ENCODE data around the gene LPP.

The LPP gene

GRCh38 chr3:188280627-188281026 lies 126.7 kb downstream of the LPP start:
- DNase-seq: no peak

DNA sequence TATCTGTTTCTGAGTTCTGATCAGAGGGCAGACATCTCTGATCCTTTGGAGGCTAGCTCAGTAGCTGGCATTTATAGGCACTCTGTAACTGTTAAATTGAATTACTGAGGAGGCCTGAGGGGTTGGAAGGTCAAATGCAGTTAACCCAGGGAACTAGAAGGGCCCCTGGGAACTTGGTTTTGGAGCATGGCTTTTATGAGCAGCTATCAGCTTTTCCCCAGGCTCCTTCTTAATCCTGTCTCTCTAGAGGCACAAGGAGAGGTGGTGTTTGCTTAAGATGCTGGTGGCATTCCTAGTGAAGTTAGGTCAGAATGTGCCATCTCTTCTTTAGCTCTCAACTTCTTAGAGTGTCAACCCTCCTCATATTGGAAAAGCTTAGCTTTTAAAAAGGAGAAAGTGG lies 128.9 kb downstream of the LPP start:
- no peak for DNase-seq

DNA sequence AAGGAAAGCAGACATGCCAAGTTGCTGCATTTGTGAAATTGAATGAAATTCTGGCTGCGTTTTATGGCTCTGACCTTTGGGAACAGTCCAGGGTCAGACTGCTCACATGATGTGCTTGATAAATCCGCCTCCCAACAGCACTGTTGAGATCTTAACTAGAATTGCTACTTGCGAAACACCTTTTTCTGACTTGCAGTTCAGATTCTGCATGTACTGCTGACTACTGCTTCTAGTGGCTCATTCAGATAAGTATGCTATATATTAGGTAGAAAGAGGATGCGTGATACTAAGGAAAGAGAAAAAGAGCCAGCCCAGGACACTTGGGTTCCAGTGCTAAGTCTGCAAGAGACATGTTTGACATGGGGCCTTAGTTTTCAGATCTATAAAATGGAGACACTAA lies 129.4 kb downstream of the LPP start:
- no peak for DNase-seq

GRCh38 chr3:188284455-188285212 lies 130.7 kb downstream of the LPP start:
- no peak for DNase-seq

- no peak for DNase-seq
Observed at GRCh38 chr3:188286087-188286513, 132.1 kb downstream of the LPP start.

- DNase-seq: no peak
Observed at GRCh38 chr3:188287339-188287738, 133.4 kb downstream of the LPP start.

DNA sequence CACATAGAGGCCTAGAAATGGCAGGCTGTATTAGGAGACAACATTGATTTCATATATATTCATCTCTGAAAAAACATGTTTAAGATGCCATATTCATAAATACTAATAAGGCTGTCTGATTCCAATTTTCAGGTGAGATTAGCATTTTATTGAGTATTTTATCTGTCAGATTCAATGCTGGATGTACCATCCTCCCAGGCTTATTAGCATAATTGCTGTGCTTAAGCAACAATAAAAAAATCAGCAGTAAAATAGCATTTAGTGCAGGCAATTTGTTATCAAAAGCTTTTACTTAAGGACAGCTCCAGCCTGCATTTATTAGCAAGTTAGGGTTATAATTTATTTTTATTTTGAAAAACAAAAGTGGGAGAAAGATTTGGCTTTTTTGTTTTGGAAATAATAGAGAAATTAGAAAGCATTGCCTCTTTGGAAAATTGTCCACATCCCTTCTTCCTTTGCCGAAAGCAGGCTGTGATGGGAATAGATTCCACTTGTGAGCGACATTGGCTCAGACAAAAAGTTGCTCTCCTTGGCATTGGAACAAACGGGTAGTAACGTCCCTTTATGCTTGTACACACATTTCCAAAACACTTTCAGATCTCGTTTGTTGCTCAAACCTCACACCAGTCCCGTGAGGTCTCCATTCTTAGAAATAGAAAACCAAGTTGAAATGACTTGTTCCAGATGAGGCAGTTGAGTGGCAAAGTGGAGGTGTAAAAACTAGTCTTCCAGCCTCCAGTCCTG lies 134.0 kb downstream of the LPP start:
- no peak for DNase-seq

GRCh38 chr3:188292251-188292650 lies 138.3 kb downstream of the LPP start:
- no peak for DNase-seq

DNA sequence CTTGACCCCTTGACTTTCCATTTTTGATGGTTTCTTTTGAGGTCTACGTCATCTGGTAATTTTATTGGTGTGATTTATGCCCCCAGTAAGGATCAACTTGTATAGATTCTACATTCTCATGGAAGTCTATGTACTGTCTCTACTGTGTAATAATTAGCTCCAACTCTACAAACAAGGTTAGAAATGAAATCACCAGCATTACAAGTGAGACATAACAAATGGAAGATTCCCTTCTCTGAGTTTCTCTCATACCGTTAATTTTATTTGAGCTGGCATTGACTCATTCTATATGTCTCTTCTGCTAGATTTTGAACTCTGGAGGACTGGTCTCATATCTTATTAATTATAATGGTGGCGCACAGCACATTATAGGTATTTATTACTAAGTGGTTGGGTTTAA lies 138.9 kb downstream of the LPP start:
- DNase-seq: no peak

DNA sequence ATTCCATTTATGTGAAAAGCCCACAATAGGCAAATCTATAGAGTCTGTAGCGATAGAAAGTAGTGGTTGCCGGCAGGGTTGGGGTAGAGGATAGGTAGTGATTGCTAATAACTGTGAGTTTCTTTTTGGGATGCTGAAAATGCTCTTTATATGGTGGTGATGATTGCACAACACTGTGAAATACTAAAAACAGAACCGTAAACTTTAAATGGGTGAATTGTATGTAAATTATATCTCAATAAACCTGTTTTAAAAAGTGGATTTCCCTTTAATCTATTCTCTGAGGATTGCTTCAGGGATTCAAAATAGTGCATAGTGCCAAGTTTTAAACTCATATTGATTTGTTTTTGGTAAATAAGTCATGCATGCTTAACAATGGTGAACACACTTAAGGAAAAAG lies 140.2 kb downstream of the LPP start:
- DNase-seq: no peak

- DNase-seq: no peak
Observed at GRCh38 chr3:188294823-188295487, 141.0 kb downstream of the LPP start.

DNA sequence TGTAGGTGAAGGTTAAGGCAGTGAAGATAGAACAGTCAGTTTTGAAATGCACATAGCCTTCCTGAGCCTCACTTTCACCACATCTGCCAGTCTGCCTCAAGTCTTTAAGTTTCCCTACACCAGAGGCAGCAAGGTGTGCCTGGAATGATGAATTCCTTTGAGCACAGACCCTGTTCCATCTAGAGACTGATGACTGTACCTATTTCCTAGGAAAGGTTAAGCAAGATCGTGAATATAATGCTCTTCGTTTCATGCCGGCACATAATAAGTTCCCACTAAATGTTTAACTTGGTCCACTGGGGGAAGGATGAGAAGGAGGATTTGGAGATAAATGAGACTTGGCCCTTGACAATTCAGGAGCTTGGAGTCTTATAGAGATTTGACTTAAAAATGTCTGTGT lies 141.9 kb downstream of the LPP start:
- DNase-seq: no peak

GRCh38 chr3:188296761-188297612 lies 143.0 kb downstream of the LPP start:
- no peak for DNase-seq

DNA sequence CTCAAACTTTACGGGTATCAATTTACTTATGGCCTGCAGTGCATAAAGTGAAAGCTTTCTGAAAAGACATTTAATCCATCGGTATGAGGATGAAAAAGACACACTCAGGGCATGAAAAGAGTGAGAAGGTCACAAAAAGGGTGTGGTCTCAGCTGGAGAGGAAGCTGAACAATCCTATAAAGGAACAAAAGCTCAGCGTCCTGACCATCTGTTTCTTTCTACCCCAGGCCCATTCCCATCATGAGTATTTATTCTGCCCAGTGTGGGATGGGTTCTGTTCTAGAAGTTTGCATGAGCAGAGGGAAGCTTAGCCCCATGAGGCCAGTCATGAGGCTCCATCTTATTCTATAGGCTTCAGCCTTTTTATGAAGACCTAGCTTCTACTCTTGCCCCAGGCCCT lies 144.6 kb downstream of the LPP start:
- DNase-seq: no peak

DNA sequence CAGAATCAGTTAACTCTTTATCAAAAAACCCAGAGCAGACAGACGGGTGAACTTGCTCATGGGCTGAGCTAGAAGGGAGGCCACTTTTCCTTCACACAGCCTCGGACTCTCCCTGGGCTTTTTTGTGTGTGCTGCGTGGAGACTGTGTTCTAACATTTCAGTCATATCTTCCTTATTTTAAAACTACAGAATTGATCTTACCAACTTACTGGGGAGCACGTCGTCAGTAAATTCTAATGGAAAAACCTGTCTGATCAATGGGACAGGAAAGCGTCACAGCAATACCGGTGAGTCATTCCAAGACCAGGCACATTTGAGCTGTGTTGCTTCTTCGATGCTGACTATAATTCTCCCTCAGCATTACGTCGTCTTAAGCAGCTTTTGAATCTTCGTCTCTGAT lies 145.1 kb downstream of the LPP start:
- DNase-seq: no peak

DNA sequence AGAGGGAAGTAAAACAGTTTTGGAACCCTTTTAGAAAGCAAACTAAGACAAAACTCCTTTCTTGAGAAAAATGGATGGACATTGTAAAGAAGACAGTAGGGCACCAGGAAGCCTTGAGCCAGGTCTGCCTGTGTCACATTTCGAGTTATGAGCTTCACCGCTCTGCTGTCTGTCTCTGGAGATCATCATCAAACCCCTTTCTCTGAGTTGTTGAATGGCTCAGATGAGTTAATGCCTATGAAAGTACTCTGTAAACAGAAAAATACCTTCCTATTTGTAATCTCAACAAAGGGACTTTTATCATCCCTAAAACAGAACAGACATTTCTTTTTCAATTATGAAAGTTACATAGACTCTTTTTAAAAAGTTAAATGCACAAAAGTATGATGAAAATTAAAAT lies 145.8 kb downstream of the LPP start:
- no peak for DNase-seq

- DNase-seq: no peak
Observed at GRCh38 chr3:188301147-188301546, 147.2 kb downstream of the LPP start.

DNA sequence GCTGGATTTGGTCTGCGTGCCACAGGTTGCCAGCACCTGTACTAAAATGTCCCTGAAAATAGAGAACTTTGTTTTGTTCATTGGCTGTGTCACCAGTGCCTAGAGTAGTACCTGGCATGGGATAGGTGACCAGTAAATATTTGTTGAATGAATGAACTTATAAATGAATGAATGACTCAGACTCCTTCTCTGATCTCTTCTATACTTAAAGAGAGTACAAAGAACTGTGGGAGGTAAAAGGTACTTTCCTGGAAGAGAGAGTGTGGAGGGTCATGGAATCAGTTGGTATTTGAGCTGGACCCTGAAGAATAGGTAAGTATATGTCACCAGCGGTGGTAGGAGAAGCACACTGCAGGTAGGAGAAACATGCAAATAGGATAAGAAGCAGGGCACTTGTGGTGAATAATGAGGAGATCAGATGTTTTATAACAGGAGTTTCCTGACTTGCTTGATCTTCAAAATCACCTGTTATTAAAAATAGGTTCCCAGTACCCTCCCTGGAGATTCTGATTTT lies 149.4 kb downstream of the LPP start:
- no peak for DNase-seq

- no peak for DNase-seq
Observed at GRCh38 chr3:188303823-188304222, 149.9 kb downstream of the LPP start.

- DNase-seq: no peak
Observed at GRCh38 chr3:188304501-188304900, 150.5 kb downstream of the LPP start.

GRCh38 chr3:188305220-188305619 lies 151.3 kb downstream of the LPP start:
- no peak for DNase-seq

DNA sequence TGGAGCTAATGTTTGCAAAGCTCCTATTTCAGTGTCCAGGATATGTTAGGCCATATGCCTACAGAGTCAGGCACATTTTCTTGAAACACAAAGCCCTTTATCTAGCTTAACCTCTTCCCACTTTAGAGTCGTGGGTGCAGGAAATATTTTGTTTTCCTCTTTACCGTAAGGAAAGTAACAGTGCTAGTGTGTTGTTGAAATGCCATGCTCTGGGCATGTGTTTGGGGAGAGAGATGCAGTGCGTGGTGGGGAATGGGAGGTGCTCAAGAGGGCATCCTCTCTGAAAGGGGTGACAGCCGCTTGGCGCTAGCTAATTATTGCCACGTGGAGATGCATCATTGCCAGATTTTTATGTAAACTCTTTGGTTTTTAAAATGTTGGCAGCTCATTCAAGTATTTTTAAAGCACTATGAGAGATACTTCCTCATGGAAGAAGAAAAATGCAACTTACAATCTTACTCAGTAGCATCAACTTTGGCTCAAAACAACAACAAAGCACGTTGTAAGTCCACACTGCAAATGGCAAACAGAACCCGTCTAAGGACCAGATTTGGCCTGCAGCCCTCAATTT lies 152.6 kb downstream of the LPP start:
- DNase-seq: no peak

Measured in NCI-H1694 (cell line).